SK-N-SH (cell line): ENCODE data around the gene ARID4B. TPM values are rescaled to one million over a fixed set of nuclear protein-coding genes. Genes with fewer than 3 reads are reported as not detected.

Experiments used
- CTCF ChIA-PET: fragments of 300-600, 350-600 bp; formaldehyde crosslinking; extraction: SDS; loops from one replicate; lab custom pipeline; 2021; lab: Yijun Ruan, JAX
- POLR2A ChIA-PET: fragments of 350-600 bp; sonication (Branson Sonifier 250); formaldehyde crosslinking; extraction: SDS; loops from one replicate; lab custom pipeline; 2020; ENCODE audit warnings: antibody characterized with exemption, inconsistent platforms; lab: Yijun Ruan, JAX
- DNase-seq: peaks from one replicate; pipeline ENCODE4 v3.0.0; 2012
- H2AFZ ChIP-seq: fragments of 200-600 bp; sonication (generic); 2 replicates; pipeline ENCODE4 v1.8.1; 2016; ENCODE audit warnings: antibody characterized with exemption, mild to moderate bottlenecking, low read depth
- H3F3A ChIP-seq: fragments of 200-600 bp; sonication (generic); replicated peaks from 2 replicates; pipeline ENCODE3; 2016; ENCODE audit warnings: antibody characterized with exemption, mild to moderate bottlenecking; ENCODE audit not compliant: insufficient read depth
- H3K27ac ChIP-seq, 2 experiments: fragments of 200-500 bp in 1 of 2; fragments of 200-600 bp in 1 of 2; sonication (Bioruptor generic) in 1 of 2; sonication (generic), shearing (Covaris generic) in 1 of 2; 2 replicates each; pipeline versions ENCODE4 v1.5.1 to v1.6.1; 2014 to 2016; ENCODE audit warnings: low read depth in 2 of 2, inconsistent platforms in 1 of 2, low read length in 1 of 2, mild to moderate bottlenecking in 1 of 2, mixed read lengths in 1 of 2
- H3K27me3 ChIP-seq: fragments of 200-600 bp; sonication (generic), shearing (Covaris generic); 2 replicates; pipeline ENCODE4 v1.6.1; 2016; ENCODE audit warnings: mixed run types; ENCODE audit not compliant: insufficient read depth
- H3K36me3 ChIP-seq, 2 experiments: fragments of 200-500 bp in 1 of 2; fragments of 200-600 bp in 1 of 2; sonication (Bioruptor generic) in 1 of 2; sonication (generic) in 1 of 2; replicated peaks in 1 of 2; 2 replicates each; pipeline versions ENCODE3 to v1.5.1; 2014 to 2016; ENCODE audit warnings: low read length in 1 of 2, mild to moderate bottlenecking in 1 of 2; ENCODE audit not compliant: insufficient read depth in 2 of 2, control insufficient read depth in 1 of 2
- H3K4me1 ChIP-seq, 2 experiments: fragments of 200-500 bp in 1 of 2; fragments of 200-600 bp in 1 of 2; sonication (Bioruptor generic) in 1 of 2; sonication (generic), shearing (Covaris generic) in 1 of 2; 2 replicates each; pipeline versions ENCODE4 v1.5.1 to v1.6.1; 2014 to 2016; ENCODE audit warnings: low read depth in 1 of 2, low read length in 1 of 2, mixed run types in 1 of 2; ENCODE audit not compliant: insufficient read depth in 2 of 2, control insufficient read depth in 1 of 2
- H3K4me2 ChIP-seq: fragments of 200-600 bp; sonication (generic), shearing (Covaris generic); 2 replicates; pipeline ENCODE4 v1.6.1; 2017; ENCODE audit warnings: mixed run types
- H3K4me3 ChIP-seq, 2 experiments: fragments of 200-500 bp in 1 of 2; fragments of 200-600 bp in 1 of 2; sonication (Bioruptor generic) in 1 of 2; sonication (generic), shearing (Covaris generic) in 1 of 2; 2 replicates each; pipeline versions ENCODE4 v1.5.1 to v1.8.1; 2014 to 2016; ENCODE audit warnings: low read depth in 2 of 2, inconsistent platforms in 1 of 2, low read length in 1 of 2, mild to moderate bottlenecking in 1 of 2, mixed read lengths in 1 of 2, moderate library complexity in 1 of 2
- H3K79me2 ChIP-seq: fragments of 200-600 bp; sonication (generic); 2 replicates; pipeline ENCODE4 v1.8.1; 2017; ENCODE audit warnings: mild to moderate bottlenecking; ENCODE audit not compliant: insufficient read depth
- H3K9ac ChIP-seq: fragments of 200-600 bp; sonication (generic); 2 replicates; pipeline ENCODE4 v1.6.1; 2017; ENCODE audit warnings: mixed run types
- H3K9me2 ChIP-seq: fragments of 200-600 bp; sonication (generic); 2 replicates; pipeline ENCODE4 v1.6.1; 2017; ENCODE audit warnings: mixed run types
- H3K9me3 ChIP-seq: fragments of 200-600 bp; sonication (generic); 2 replicates; pipeline ENCODE4 v1.6.1; 2017; ENCODE audit warnings: mixed run types, mild to moderate bottlenecking, moderate library complexity
- H4K20me1 ChIP-seq: fragments of 200-600 bp; sonication (generic); 2 replicates; pipeline ENCODE4 v1.6.1; 2017; ENCODE audit warnings: mild to moderate bottlenecking, mixed run types; ENCODE audit not compliant: insufficient read depth
- CTCF ChIP-seq: fragments of 200-600 bp; sonication (generic); IDR thresholded peaks from 2 replicates; pipeline ENCODE4 v1.6.1; 2017; ENCODE audit warnings: antibody characterized with exemption, mild to moderate bottlenecking, moderate library complexity
- ELF1 ChIP-seq: IDR thresholded peaks from 2 replicates; pipeline ENCODE4 v1.4.0; 2012
- GATA2 ChIP-seq: sonication (generic); formaldehyde crosslinking; IDR thresholded peaks from 2 replicates; pipeline ENCODE4 v1.5.0; 2020; ENCODE audit warnings: mild to moderate bottlenecking, missing genetic modification reagents
- IRF3 ChIP-seq: fragments of 150-350 bp; IDR thresholded peaks from 2 replicates; pipeline ENCODE4 v1.6.1; 2016; ENCODE audit warnings: mild to moderate bottlenecking, low read depth, low read length
- MEF2A ChIP-seq: IDR thresholded peaks from 2 replicates; pipeline ENCODE4 v1.4.0; 2012; ENCODE audit warnings: low read depth, borderline replicate concordance
- MXI1 ChIP-seq: IDR thresholded peaks from 2 replicates; pipeline ENCODE4 v1.6.1; 2012; ENCODE audit warnings: mild to moderate bottlenecking, low read depth, low read length, improper control_type of control experiment
- NFIC ChIP-seq: IDR thresholded peaks from 2 replicates; pipeline ENCODE4 v1.4.0; 2012; ENCODE audit warnings: borderline replicate concordance
- PBX3 ChIP-seq: IDR thresholded peaks from 2 replicates; pipeline ENCODE4; 2012
- REST ChIP-seq: IDR thresholded peaks from 2 replicates; pipeline ENCODE4 v1.6.1; 2012; ENCODE audit warnings: mild to moderate bottlenecking, low read depth, low read length, moderate library complexity
- SIN3A ChIP-seq: IDR thresholded peaks from 2 replicates; pipeline ENCODE4 v1.6.1; 2012; ENCODE audit warnings: low read depth, mild to moderate bottlenecking, low read length, moderate library complexity, borderline replicate concordance
- TEAD4 ChIP-seq: IDR thresholded peaks from 2 replicates; pipeline ENCODE4 v1.4.0; 2012; ENCODE audit warnings: mild to moderate bottlenecking, borderline replicate concordance; ENCODE audit not compliant: insufficient read depth
- WGBS: methylation state at CpG from one replicate; pipeline ENCODE4 v1.1.6; 2017; ENCODE audit warnings: low lambda C conversion rate; 5-methylcytosine and 5-hydroxymethylcytosine counted together
- polyA plus RNA-seq, 3 experiments: library from polyadenylated mRNA; depleted of rRNA; stranded (reverse); fragments of >200 nt; gene quantifications; 2 replicates each; pipeline ENCODE4 v1.2.3, GENCODE V29; 2012

Gene ARID4B
- polyA plus RNA-seq, 1 of the 3 experiments (the other 2 are of a cell fraction): 4.4 TPM

DNA sequence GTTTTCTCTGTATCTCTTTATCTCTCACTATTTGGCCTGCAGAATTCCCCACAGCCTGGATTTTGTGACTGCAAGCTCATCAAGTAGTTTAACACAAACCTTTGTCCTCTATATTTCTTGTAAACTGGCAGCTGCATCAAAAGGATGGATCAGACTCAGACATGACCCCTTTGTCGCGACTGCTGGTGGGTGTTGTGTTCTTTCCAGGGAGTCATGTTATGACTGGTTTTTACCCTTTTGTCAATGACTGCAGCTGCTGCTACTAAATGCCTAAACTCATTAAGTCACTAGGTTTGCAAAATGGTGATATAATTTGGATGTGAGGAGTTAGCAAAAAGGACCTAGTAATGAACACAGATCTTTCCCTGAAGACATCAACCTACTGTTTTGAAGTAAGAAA is 189.2 kb downstream of the ARID4B start (continued):
- no peak for TF ChIP-seq TEAD4

DNA sequence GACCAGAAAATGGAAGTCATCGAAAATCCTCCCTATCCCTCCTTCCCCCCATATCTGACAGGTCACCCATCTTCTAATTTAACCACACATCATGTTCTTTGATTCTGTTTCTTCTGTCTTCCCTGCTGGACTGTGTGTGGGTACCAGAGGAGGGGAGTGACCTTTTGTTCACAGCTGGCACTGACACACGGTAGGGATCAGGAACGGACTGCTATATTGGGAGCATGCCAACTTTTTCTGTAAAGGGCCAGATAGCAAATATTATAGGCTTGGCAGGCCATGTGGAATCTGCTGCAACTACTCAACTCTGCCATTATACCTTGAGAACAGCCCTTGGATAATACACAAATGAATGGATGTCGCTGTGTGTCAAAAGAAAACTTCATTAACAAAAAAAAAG is 191.9 kb downstream of the ARID4B start:
- H3K9me3 ChIP-seq: no peaks in the 10 kb centered on the region
- no peak overlapping the region for H3K4me3 ChIP-seq
- peaks cover 50 to 63% of the 10 kb centered on the region in 2 experiments for H3K36me3 ChIP-seq
- H3K4me1 ChIP-seq: peaks cover 0 to 2% of the 10 kb centered on the region in 2 experiments; a peak in 1 of 4 replicates
- H3K27me3 ChIP-seq: no peaks in the 10 kb centered on the region
- TF ChIP-seq NFIC: 0 out of 2 replicates have a peak, but pooled peaks have one; percentile 12
- TF ChIP-seq SIN3A: no peak
- TF ChIP-seq CTCF: no peak
- no peak for TF ChIP-seq IRF3
- TF ChIP-seq MXI1: peak; percentile 56; the same call in 1 of the 2 replicates
- H3K4me2 ChIP-seq: no peak overlapping the region
- ChIA-PET CTCF (interaction anchor here (0.9 kb wide), 1 partner anchor 279 kb away, joined by 3 read pairs; no protein-coding TSS in a partner anchor), POLR2A (no interaction called here)
- H3K9ac ChIP-seq: no peak overlapping the region
- H3K9me2 ChIP-seq: no peaks in the 10 kb centered on the region
- no peaks in the 10 kb centered on the region for H4K20me1 ChIP-seq
- DNase-seq: peak; percentile 68
- no peak overlapping the region for H2AFZ ChIP-seq
- H3K79me2 ChIP-seq: no peaks in the 10 kb centered on the region
- WGBS: 71% methylated on average over 4 of the region's 4 CpGs
- H3F3A ChIP-seq: peaks cover 14% of the 10 kb centered on the region
- H3K27ac ChIP-seq: no peak overlapping the region; a peak in 1 of 4 replicates

- Histone ChIP-seq H3F3A (peaks cover 31% of the 10 kb centered on the region), H3K79me2 (no peaks in the 10 kb centered on the region), H4K20me1 (no peaks in the 10 kb centered on the region), H3K9ac (no peak overlapping the region), H3K27ac (no peak overlapping the region), H3K9me2 (no peaks in the 10 kb centered on the region), H3K4me3 (no peak overlapping the region), H3K27me3 (no peaks in the 10 kb centered on the region), H2AFZ (no peak overlapping the region), H3K9me3 (no peaks in the 10 kb centered on the region), H3K36me3 (peaks cover 49 to 55% of the 10 kb centered on the region in 2 experiments), H3K4me1 (peaks cover 0 to 2% of the 10 kb centered on the region in 2 experiments; a peak in 1 of 4 replicates), H3K4me2 (no peak overlapping the region)
- TF ChIP-seq MEF2A: no peak
- TF ChIP-seq TEAD4: no peak
- TF ChIP-seq PBX3: no peak
- no peak for TF ChIP-seq REST
- TF ChIP-seq GATA2 (CRISPR knock-in tag): no peak
- TF ChIP-seq ELF1: no peak
- no peak for DNase-seq
- CTCF ChIA-PET: no interaction called here
- 99% methylated on average over 12 of the region's 12 CpGs for WGBS
- POLR2A ChIA-PET: no interaction called here
These were observed 193.8 kb downstream of the ARID4B start for GRCh38 chr1:235134171-235134570.
